NCI-H128 (cell line): ENCODE measurements around the gene LTBP1.

Source experiments
- DNase-seq: peaks from one replicate; lab custom pipeline; 2025; ENCODE audit not compliant: unreplicated experiment; lab: John Stamatoyannopoulos, UW

The LTBP1 gene

GRCh38 chr2:33291278-33292013 lies 344.7 kb downstream of the LTBP1 start:
- DNase-seq = no peak

- no peak for DNase-seq
Observed at GRCh38 chr2:33292063-33292462, 345.3 kb downstream of the LTBP1 start.

DNA sequence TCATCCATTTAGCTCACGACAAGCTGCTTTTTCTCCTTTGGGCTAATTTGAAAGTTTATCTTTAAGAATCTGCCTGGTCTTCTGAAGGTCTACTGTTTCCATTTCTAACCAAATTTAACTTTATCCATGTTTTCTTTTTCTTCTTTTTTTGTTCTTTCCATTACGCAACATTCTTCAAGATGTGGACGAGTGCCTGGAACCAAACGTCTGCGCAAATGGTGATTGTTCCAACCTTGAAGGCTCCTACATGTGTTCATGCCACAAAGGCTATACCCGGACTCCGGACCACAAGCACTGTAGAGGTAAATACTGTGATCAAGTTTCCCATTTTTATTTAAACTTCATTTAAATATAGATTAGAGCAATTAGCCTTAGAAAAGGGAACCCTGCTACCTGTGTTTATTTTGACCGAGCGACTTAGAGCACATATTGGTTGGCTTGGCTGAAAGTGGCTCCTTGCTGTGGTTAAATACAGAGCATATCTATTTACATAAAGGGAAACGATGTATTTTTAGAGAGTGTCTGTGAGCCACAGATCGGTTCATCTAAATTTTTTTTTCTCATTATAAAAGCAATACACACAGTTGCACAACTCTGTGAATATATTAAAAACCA lies 346.3 kb downstream of the LTBP1 start:
- no peak for DNase-seq

GRCh38 chr2:33298233-33298632 lies 351.5 kb downstream of the LTBP1 start:
- no peak for DNase-seq

- no peak for DNase-seq
Observed at GRCh38 chr2:33301355-33301754, 354.6 kb downstream of the LTBP1 start.

GRCh38 chr2:33302348-33302747 lies 355.6 kb downstream of the LTBP1 start:
- DNase-seq = no peak

DNA sequence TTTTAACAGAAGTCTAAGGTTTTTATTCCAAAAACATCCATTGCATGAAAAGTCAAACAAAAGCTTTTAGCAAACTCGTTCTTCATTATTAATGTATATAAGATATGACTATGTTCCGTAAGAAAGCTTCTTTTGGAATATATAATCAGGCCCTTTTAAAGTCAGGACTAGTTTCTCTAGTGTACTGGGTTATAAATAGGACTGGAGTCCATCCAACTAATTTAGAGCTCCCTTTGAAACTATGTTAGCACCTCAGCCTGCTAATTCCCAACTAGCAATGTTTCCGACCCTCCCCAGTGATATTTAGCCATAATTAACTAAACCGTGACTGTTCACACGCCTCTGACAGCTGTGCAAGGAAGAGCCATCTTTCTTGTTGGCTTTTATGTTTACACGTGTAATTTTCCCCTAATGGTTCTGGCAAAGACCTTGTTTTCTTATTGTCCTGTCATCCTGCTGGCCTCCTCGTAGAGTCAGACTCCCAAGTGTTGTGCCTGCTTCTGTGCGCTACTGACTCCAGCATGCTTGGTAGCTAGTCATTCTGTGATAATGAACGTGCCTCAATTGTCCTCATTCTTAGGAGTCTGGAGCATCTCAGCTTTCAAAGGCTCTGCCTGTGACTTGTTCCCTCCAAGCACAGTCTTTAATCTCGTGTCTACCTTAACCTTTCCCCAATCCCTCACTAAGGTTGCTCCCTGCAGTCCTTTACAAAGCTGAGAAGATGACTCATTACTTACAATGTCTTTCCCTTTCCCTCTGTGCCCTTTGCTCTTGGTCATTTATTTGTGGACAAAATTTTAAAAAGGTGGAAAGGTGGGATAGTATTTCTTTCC lies 357.5 kb downstream of the LTBP1 start:
- DNase-seq = no peak

DNA sequence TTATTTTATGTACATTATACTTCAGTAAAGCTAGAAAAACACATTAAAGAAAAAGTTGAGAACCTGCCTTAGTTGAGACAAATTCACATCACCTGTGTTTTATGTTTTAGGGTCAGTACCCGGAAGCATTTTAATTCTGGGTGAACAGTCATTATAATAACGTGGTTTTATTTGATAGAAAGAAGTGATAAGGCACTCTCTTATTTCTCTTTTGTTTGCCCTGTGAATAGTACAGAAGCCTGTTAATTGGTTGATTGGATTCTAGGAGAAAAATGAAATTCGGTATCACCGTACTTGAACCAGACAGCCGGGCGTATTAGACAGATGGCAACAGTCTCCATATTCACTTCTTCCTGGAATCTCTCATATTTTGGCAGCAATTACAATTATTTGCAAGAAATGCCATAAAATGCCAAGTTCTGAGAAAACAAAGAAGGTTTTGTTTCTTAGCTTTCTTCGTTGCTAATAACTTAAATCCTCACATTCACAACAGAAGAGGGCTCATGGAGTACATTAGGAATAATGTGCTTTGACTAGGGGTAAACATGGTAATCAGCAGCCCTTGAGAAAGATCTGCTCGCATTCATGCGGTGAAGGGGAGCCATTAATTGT lies 361.0 kb downstream of the LTBP1 start:
- no peak for DNase-seq

DNA sequence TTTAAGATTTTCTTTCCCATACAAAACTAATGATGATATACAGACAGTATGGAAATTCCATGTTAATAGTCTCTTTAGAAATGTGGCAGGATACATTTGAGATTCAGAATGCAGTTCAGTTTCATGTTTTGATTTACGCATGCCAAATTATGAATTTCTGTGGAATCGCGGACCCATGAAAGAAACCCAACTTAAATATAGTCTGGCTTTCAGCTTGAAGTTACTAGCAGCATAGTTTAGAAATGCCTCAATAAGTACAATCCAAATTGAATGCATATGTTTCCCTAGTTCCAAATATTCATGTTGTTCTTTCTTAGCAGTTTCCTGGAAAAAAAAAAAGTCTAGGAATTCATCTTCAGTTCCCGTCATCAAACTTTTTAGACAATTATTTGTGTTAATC lies 365.6 kb downstream of the LTBP1 start:
- no peak for DNase-seq

DNA sequence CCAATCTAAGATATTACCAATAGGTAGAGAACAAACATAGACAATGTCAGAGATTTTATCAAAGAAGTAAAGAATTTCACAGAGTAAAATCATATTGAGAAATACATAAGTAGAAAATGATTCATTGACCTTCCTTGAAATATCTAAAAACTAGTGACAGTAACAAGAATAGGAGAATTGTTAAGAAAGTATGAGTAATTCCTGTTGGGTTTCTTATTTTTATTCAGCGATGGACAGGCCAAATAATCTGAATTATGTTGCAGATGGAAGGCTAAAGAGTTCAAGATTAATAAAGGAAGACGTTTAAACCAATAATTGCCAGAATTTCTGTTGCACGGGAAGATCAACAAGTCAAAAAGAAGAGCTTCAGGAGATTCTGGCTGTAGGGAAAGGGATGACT lies 366.3 kb downstream of the LTBP1 start:
- DNase-seq = no peak

DNA sequence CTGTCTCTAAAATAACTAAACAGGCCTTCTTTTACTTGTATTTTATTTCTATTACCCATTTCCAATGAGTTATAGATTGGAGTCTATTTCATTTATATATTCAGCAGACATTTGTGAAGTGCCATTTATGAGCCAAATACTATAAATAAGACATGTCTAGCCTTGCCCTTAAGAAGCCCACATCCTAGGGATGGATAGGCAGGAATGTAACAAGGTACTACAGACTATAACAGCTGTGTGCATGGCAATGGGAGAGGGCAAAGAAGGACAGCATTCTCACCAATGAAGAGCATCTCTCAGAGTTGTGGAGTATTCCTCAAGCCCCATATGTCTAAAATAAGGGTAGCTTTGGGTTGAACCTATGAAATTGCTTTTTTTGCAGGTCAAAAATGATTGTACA lies 367.8 kb downstream of the LTBP1 start:
- no peak for DNase-seq

GRCh38 chr2:33316328-33316727 lies 369.6 kb downstream of the LTBP1 start:
- DNase-seq = no peak

DNA sequence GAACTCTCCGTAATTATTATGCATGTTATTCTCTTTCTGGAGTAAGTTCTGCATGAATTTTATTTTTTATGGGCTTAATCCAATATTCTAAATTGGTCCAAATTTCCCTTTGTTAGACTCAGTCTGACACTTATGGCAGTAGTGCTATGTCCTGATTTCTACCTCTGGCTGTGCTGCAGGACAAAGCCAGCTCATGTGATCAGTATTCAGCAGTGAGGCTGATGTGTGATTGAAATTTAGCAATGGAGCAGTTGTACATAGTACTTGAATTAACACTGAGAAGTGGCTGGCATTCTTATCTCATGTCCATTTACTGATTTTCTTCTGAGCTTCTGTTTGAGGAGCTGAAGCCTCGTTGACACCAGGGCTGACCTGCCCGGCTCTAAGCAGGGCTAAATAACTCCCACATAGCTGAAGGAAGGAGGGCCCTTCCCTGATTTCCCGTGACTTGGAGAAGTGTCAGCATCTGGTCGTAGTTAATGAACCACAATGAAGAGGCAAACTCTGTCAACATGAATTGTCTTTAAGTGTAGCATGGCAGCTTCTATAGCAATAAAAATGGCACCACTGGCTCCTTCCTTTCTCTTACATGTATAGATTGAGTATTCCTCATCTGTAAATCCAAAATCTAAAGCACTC lies 370.7 kb downstream of the LTBP1 start:
- no peak for DNase-seq

GRCh38 chr2:33318456-33318855 lies 371.7 kb downstream of the LTBP1 start:
- DNase-seq = no peak

- DNase-seq = no peak
Observed at GRCh38 chr2:33320573-33320972, 373.8 kb downstream of the LTBP1 start.

DNA sequence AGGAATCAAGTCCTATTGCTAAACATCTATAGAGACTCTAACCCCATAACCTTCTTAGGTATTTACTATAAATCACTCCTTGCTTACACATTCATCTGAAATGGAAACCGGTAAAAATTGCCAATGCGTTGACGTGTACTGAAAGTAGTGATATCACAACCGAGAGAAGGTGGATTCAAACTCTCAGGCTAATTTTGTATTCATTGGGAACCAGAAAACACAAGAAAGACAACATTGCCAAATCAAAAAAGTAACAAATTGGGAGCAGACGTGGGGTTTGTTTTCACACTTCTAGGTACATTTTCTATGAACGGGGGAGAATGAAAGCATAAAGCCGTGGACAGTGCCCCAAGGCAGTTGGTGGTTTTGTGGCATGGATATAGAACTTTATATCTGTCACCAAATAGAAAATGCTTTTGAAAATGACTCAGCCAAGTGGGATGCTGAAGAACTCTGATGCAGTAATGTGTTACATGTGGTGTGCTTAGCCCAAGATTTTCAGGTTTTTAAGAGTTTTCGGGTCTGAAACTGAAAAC lies 374.6 kb downstream of the LTBP1 start:
- DNase-seq = no peak

GRCh38 chr2:33321876-33322483 lies 375.2 kb downstream of the LTBP1 start:
- no peak for DNase-seq

GRCh38 chr2:33322612-33323011 lies 375.9 kb downstream of the LTBP1 start:
- no peak for DNase-seq

DNA sequence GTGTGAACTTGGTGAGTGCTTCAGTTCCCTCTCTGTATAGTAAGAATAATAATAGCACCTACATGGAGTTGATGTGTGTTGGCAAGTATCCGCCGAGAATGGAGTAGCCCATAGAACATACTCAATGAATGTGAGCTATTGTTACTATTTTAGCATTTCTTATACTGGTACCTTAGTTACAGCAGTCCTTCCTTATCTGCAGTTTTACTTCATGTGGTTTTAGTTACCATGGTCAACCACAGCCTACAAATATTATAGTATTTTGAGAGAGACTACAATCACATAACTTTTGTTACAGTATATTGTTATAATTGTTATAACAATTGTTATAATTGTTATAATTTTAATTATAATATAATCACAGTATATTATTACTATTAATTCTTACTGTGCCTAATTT lies 377.2 kb downstream of the LTBP1 start:
- no peak for DNase-seq

DNA sequence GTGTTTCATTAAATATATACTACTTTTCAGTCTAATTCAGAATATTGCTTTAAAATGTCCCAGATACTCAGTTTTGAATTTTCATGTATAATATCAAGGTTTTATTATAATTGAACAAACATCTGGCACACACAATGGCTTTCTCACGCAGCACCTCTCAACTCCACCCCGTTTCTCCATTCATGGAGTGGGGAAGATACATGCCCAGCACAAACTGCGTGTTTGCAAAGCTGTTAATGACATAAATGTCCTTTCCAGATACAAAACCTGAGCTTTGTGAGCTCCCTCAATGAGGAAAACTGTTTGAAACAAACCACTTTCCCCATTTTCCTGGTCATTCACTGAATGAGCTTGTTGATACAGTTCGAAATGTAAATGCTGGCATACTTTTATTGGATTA lies 379.3 kb downstream of the LTBP1 start:
- no peak for DNase-seq
